Heart right ventricle (tissue), 16 donors: ENCODE measurements around the gene OR13C4. TPM values are rescaled to one million over a fixed set of nuclear protein-coding genes. Genes with fewer than 3 reads are reported as not detected.
"Not testable (repeated sequence)": the region's sequence is repeated elsewhere in the genome, so short reads cannot be mapped to it uniquely, and the experiment has no call there.

Experiments used
- ATAC-seq, 8 donors: fragments of 200-7000 bp; cut with Tn5 transposase; one replicate each; pipeline ENCODE4 v1.9.1; 2020; ENCODE audit warnings: mild to moderate bottlenecking in 8 of 8, moderate library complexity in 8 of 8, moderate number of reproducible peaks in 1 of 8
- DNase-seq, 2 donors: peaks; one replicate each; pipeline ENCODE4 v3.0.0-alpha.2; 2020
- H3K27ac ChIP-seq, 10 donors: fragments of 200-600 bp; sonication (generic) in 2 of 10; one replicate each; pipeline versions ENCODE4 v1.5.0 to v1.8.0; 2020 to 2022; ENCODE audit warnings: mild to moderate bottlenecking in 3 of 10
- H3K27me3 ChIP-seq, 7 donors: fragments of 200-600 bp; one replicate each; pipeline ENCODE4 v1.8.0; 2021 to 2022; ENCODE audit warnings: mild to moderate bottlenecking in 2 of 7
- H3K36me3 ChIP-seq, 9 donors: fragments of 200-600 bp; sonication (generic) in 1 of 9; one replicate each; pipeline versions ENCODE4 v1.5.0 to v1.8.0; 2020 to 2022; ENCODE audit warnings: mild to moderate bottlenecking in 2 of 9
- H3K4me1 ChIP-seq, 9 donors: fragments of 200-600 bp; sonication (generic) in 1 of 9; one replicate each; pipeline versions ENCODE4 v1.5.0 to v1.8.0; 2020 to 2022; ENCODE audit warnings: mild to moderate bottlenecking in 4 of 9
- H3K4me3 ChIP-seq, 10 donors: fragments of 200-600 bp; sonication (generic) in 2 of 10; one replicate each; pipeline versions ENCODE4 v1.5.0 to v1.8.0; 2020 to 2022; ENCODE audit warnings: mild to moderate bottlenecking in 7 of 10, moderate library complexity in 2 of 10
- H3K9me3 ChIP-seq, 11 donors: fragments of 200-600 bp in 10 of 11; sonication (generic) in 2 of 11; one replicate each; pipeline versions ENCODE4 v1.5.0 to v1.8.0; 2013 to 2022; ENCODE audit warnings: mild to moderate bottlenecking in 2 of 11, control low read depth in 1 of 11, moderate library complexity in 1 of 11
- WGBS, 2 donors: extraction: QIAGEN DNeasy Blood & Tissue Kit; methylation state at CpG; one replicate each; pipeline ENCODE4 v1.1.7; 2013; ENCODE audit warnings: inconsistent platforms in 1 of 2; 5-methylcytosine and 5-hydroxymethylcytosine counted together
- intact Hi-C, 10 donors: fragments of 100-400 bp; cut with DNase I; formaldehyde crosslinking; loops; one replicate each; pipeline versions ENCODE4 v1.11.1 to v1.14.2; 2022
- polyA plus RNA-seq, 2 donors: library from polyadenylated mRNA; stranded (reverse); fragments of 200-250 nt; gene quantifications; one replicate each; pipeline ENCODE4 v1.2.3, GENCODE V29; 2013
- total RNA-seq, 10 donors: library from RNA; stranded (reverse); fragmentation: NEBNext Ultra II Directional in 3 of 10; extraction: Animal tissue kit (Norgen Biotek cat#: 25700) in 3 of 10; gene quantifications; one replicate each; pipeline versions ENCODE4 v1.2.1 to v1.2.4, GENCODE V29; 2021 to 2023
- TF ChIP-seq, protein P1 (sequence below), 9 donors: fragments of 200-600 bp; sonication (generic) in 2 of 9; IDR thresholded peaks; one replicate each; pipeline versions ENCODE4 v1.5.0 to v1.8.0; 2021 to 2022; ENCODE audit warnings: antibody characterized with exemption in 9 of 9, mild to moderate bottlenecking in 5 of 9, moderate library complexity in 1 of 9
- donor health status: Arrhythmogenic right ventricular cardiomyopathy.
- donor health status: ischemic (EF 13 %, LVEDD 7.1; RV severe dilation, severe dysfunction).
- donor health status: healthy with polysubstance abuse.
- donor health status: DM: no; HTN: yes; CAD: no.
- donor health status: DM: no; HTN: no; CAD: no.
- donor health status: ischemic (EF 25% LVEDD 6.9; RV normal size, moderate dysfunction).
- donor health status: ischemic (EF 25% LVEDD 5.7; RV mildly dilated, moderate dysfunction).
- donor health status: healthy.
- donor health status: DM: yes; HTN: yes; CAD: no.
- donor health status: Ischemic cardiomyopathy.
- donor health status: ischemic (EF 35%, LVEDD 5.7; RV mildly dilated, moderate dysfunction).
- donor health status: nonischemic (EF 11% LVEDD 7.7; RV severe dilation, severe dysfunction).
- donor health status: DM: yes; HTN: yes; CAD: no.
- donor health status: PGD.
- donor health status: ischemic (EF 29% LVEDD 5.4; RV normal size, mild dysfunction).
- donor health status: nonischemic (EF 23%, LVEDD 6.1; RV moderate dilation, normal function).

OR13C4 gene
- total and polyA plus RNA-seq, 12 donors = not detected

DNA sequence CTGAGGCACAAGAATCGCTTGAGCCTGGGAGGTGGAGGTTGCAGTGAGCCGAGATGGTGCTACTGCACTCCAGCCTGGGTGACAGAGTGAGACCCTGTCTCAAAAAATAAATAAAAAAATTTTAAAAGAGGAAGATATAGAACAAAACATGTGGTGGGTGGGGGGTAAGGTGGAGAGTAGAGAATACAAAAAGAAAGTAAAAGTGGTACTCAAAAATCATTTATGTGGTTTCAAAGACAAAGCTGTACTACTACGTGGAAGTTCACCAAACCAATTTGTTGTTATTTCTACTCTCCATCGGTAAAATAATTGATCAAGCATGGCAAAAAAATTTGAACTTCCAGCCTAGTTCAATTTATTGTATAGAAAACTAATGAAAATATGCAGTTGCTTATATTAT, 17.6 kb upstream of the OR13C4 start:
- H3K4me1 ChIP-seq = no peaks in the 10 kb centered on the region
- H3K4me3 ChIP-seq = no peak overlapping the region
- no peaks in the 10 kb centered on the region for H3K27me3 ChIP-seq
- no peak overlapping the region for H3K27ac ChIP-seq
- 87 to 94% methylated on average over 4 of the region's 4 CpGs for WGBS, 2 donors
- no peak for DNase-seq
- intact Hi-C loops = no loop called here
- no peak for ATAC-seq
- TF ChIP-seq, protein P1, sequence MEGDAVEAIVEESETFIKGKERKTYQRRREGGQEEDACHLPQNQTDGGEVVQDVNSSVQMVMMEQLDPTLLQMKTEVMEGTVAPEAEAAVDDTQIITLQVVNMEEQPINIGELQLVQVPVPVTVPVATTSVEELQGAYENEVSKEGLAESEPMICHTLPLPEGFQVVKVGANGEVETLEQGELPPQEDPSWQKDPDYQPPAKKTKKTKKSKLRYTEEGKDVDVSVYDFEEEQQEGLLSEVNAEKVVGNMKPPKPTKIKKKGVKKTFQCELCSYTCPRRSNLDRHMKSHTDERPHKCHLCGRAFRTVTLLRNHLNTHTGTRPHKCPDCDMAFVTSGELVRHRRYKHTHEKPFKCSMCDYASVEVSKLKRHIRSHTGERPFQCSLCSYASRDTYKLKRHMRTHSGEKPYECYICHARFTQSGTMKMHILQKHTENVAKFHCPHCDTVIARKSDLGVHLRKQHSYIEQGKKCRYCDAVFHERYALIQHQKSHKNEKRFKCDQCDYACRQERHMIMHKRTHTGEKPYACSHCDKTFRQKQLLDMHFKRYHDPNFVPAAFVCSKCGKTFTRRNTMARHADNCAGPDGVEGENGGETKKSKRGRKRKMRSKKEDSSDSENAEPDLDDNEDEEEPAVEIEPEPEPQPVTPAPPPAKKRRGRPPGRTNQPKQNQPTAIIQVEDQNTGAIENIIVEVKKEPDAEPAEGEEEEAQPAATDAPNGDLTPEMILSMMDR (IDR thresholded peaks at IDR 0.05) = no peak
- H3K36me3 ChIP-seq = no peaks in the 10 kb centered on the region
- H3K9me3 ChIP-seq = no peaks in the 10 kb centered on the region

DNA sequence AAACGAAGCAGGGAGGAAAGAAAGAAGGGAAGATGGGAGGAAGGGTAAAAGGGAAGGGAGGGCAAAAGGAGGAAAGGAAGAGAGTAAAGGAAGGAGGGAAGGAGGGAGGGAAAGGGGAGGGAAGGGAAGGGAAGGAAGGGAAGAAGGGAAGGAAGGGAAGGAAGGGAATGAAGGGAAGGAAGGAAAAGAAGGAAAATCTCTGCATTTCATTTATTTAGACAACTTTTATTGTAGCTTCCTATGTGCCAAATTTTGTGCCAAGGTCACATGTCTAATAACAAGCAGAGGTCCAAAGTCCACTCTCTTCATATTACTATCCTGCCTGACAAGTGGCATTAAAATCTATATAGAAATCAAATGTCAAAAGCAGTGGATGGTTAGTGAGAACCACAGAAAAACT, 12.3 kb upstream of the OR13C4 start:
- TF ChIP-seq, protein P1 (IDR thresholded peaks at IDR 0.05) = no peak
- no peak for ATAC-seq
- Histone ChIP-seq H3K27ac (no peak overlapping the region), H3K9me3 (no peaks in the 10 kb centered on the region), H3K4me3 (no peak overlapping the region), H3K27me3 (no peaks in the 10 kb centered on the region), H3K36me3 (no peaks in the 10 kb centered on the region), H3K4me1 (no peaks in the 10 kb centered on the region)
- intact Hi-C loops = no loop called here
- no peak for DNase-seq
- WGBS, 2 donors = 43 to 48% methylated on average over 1 of the region's 1 CpG

DNA sequence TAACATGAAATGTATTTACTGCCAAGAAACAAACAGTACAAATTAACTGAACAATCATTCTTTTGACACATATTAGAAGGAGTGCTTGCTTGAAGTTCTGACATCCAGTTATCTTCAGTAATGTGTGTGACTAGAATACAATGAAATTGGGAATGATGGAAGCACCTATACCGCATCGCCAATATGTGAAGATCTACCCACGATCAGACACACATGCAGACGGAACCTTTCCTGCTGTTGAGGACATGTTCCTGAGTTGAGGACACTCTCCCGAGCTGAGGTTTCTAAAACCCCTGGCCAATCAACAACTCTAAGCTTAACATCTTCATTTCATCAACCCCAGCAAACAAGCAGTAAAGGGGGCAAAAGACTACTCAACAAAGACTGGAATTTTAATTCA, 9.7 kb upstream of the OR13C4 start, which contains the start of gene OR13C3:
OR13C3 (minus strand) TSS at position 101 of the 400 bp plus-strand sequence. CDS start 133 bp downstream, outside the sequence.
- 85 to 92% methylated on average over 5 of the region's 5 CpGs for WGBS, 2 donors
- no peak for ATAC-seq

DNA sequence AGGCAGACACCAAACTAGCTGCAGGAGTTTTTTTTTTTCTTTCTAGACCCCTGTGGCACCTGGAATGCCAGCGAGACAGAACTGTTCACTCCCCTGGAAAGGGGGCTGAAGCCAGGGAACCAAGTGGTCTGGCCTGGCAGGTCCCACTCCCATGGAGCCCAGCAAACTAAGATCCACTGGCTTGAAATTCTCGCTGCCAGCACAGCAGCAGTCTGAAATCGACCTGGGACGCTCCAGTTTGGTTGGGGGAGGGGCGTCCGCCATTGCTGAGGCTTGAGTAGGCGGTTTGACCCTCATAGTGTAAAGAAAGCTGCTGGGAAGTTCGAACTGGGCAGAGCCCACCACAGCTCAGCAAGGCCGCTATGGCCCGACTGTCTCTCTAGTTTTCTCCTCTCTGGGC, 6.8 kb downstream of the OR13C4 start:
- H3K4me3 ChIP-seq, H3K9me3 ChIP-seq, H3K27ac ChIP-seq, intact Hi-C loops, H3K4me1 ChIP-seq, H3K27me3 ChIP-seq, DNase-seq, ATAC-seq, H3K36me3 ChIP-seq: not testable (repeated sequence)
- WGBS, 2 donors = 78 to 81% methylated on average over 10 of the region's 10 CpGs

More for the DNA sequence above, 9.7 kb upstream of the OR13C4 start, which contains the start of gene OR13C3:
- Histone ChIP-seq H3K4me3 (no peak within 1 kb of the TSS), H3K36me3 (no peaks in the 10 kb centered on the region), H3K9me3 (no peaks in the 10 kb centered on the region), H3K27ac (no peak within 1 kb of the TSS), H3K4me1 (no peaks in the 10 kb centered on the region), H3K27me3 (no peaks in the 10 kb centered on the region)
- TF ChIP-seq, protein P1 (IDR thresholded peaks at IDR 0.05) = no peak
- DNase-seq = no peak
- intact Hi-C loops = no loop called here

DNA sequence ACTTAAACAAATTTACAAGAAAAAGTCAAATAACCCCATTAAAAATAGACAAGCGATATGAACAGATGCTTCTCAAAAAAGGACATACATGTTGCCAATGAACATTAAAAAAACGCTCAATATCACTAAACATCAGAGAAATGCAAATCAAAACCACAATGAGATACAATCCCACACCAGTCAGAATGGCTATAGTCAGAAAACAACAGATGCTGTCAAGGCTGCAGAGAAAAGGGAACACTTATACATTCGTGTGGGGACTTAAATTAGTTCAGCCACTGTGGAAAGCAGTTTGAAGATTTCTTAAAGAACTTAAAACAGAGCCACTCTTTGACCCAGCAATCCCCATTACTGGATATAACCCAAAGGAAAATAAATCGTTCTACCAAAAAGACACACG, 12.1 kb downstream of the OR13C4 start:
- ATAC-seq (no peak), DNase-seq (no peak)
- H3K9me3 ChIP-seq = no peaks in the 10 kb centered on the region
- no peaks in the 10 kb centered on the region for H3K36me3 ChIP-seq
- H3K4me1 ChIP-seq = no peaks in the 10 kb centered on the region
- H3K27ac ChIP-seq = no peak overlapping the region
- WGBS, 2 donors = 72 to 74% methylated on average over 5 of the region's 5 CpGs
- H3K4me3 ChIP-seq = no peak overlapping the region
- intact Hi-C loops = no loop called here
- TF ChIP-seq, protein P1 (IDR thresholded peaks at IDR 0.05) = no peak
- H3K27me3 ChIP-seq = peaks cover 0 to 7% (median 0%) of the 10 kb centered on the region in 7 donors
